Measurements from ENCODE around the gene RNASE1.
"Not testable (repeated sequence)": the region's sequence is repeated elsewhere in the genome, so short reads cannot be mapped to it uniquely, and the experiment has no call there.

RNASE1 gene

GRCh38 chr14:20802341-20803084 lies at the start of gene RNASE1:
Gene RNASE1, minus strand, starts transcription at chr14:20802844. Its CDS starts 776 bp downstream, at chr14:20802068.
- DNase-seq = no peak

GRCh38 chr14:20848955-20849570 lies 46.4 kb upstream of the RNASE1 start:
- peak; percentile 39 for DNase-seq

GRCh38 chr14:20848316-20848954 lies 45.8 kb upstream of the RNASE1 start:
- DNase-seq = peak; percentile 39

- DNase-seq = no peak
Observed at GRCh38 chr14:20846560-20846959, 43.9 kb upstream of the RNASE1 start.

- no peak for DNase-seq
Observed at GRCh38 chr14:20841096-20841495, 38.5 kb upstream of the RNASE1 start.

GRCh38 chr14:20837831-20838230 lies 35.2 kb upstream of the RNASE1 start:
- DNase-seq = no peak

GRCh38 chr14:20836668-20837338 lies 34.2 kb upstream of the RNASE1 start:
- DNase-seq = no peak

GRCh38 chr14:20834899-20835298 lies 32.3 kb upstream of the RNASE1 start:
- DNase-seq = no peak

- DNase-seq = no peak
Observed at GRCh38 chr14:20830831-20831230, 28.2 kb upstream of the RNASE1 start.

- DNase-seq = not testable (repeated sequence)
Observed at GRCh38 chr14:20828024-20828694, 25.5 kb upstream of the RNASE1 start.

GRCh38 chr14:20827326-20827725 lies 24.7 kb upstream of the RNASE1 start:
- no peak for DNase-seq

- not testable (repeated sequence) for DNase-seq
Observed at GRCh38 chr14:20826666-20827065, 24.0 kb upstream of the RNASE1 start.

GRCh38 chr14:20823859-20824258 lies 21.2 kb upstream of the RNASE1 start:
- DNase-seq = no peak

GRCh38 chr14:20821521-20822108 lies 19.0 kb upstream of the RNASE1 start:
- DNase-seq = not testable (repeated sequence)

GRCh38 chr14:20820063-20820904 lies 17.6 kb upstream of the RNASE1 start:
- DNase-seq = no peak

- DNase-seq = no peak
Observed at GRCh38 chr14:20818861-20819260, 16.2 kb upstream of the RNASE1 start.

GRCh38 chr14:20815946-20816345 lies 13.3 kb upstream of the RNASE1 start:
- not testable (repeated sequence) for DNase-seq

GRCh38 chr14:20811986-20812975 lies 9.6 kb upstream of the RNASE1 start:
- DNase-seq = peak; percentile 43

GRCh38 chr14:20809917-20810316 lies 7.3 kb upstream of the RNASE1 start:
- DNase-seq = no peak

GRCh38 chr14:20808162-20808483 lies 5.5 kb upstream of the RNASE1 start:
- no peak for DNase-seq
